ENCODE data around the gene SEMA5A.

DNA sequence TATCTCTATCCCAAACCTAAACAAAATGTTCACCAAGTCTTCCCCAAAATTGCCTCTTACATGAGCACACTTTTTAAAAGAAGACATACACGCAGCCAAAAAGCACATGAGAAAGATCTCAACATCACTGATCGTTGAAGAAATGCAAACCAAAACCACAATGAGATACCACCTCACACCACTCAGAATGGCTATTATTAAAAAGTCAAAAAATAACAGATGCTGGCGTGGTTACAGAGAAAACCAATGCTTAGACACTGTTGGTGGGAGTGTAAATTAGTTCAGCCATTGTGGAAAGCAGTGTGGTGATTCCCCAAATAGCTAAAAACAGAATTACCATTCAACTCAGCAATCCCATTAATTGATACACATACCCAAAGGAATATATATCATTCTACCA is 83.8 kb downstream of the SEMA5A start:
- TF ChIP-seq CTCF (IDR thresholded peaks at IDR 0.05; ENCODE audit: poor library complexity, severe bottlenecking) (no peak), POLR2AphosphoS5 (IDR thresholded peaks at IDR 0.05) (no peak), REST (IDR thresholded peaks at IDR 0.05; ENCODE audit: borderline replicate concordance) (no peak), RAD21 (conservative IDR thresholded peaks at IDR 0.05) (no peak), TAF1 (IDR thresholded peaks at IDR 0.05; ENCODE audit: low read depth) (no peak), EP300 (conservative IDR thresholded peaks at IDR 0.05; ENCODE audit: poor library complexity, severe bottlenecking) (no peak), MXI1 (conservative IDR thresholded peaks at IDR 0.05; ENCODE audit: poor library complexity, severe bottlenecking) (no peak)
